K562 (cell line): ENCODE data around the gene GOPC. TPM values are rescaled to one million over a fixed set of nuclear protein-coding genes. Genes with fewer than 3 reads are reported as not detected.

Experiments used
- ZNF830 ChIP-seq: fragments of 250-450 bp; sonication (Bioruptor Pico); IDR thresholded peaks from 2 replicates; pipeline ENCODE4 v1.5.0; 2021; ENCODE audit warnings: mild to moderate bottlenecking
- polyA plus RNA-seq, 8 experiments: library from polyadenylated mRNA; depleted of rRNA in 4 of 8; stranded (reverse) in 5 of 8; unstranded in 3 of 8; fragments of >200 nt; fragmentation: Nextera tagmentation in 2 of 8; fragmentation: Illumina TruSeq in 1 of 8; extraction: Ambion mirVana in 2 of 8; extraction: Trizol in 1 of 8; gene quantifications; 2 replicates each; pipeline versions ENCODE4 v1.2.1 to v1.2.3, GENCODE V29; 2011 to 2014; ENCODE audit warnings: inconsistent platforms in 1 of 8, missing spikeins in 1 of 8
- total RNA-seq, 7 experiments: library from RNA; depleted of rRNA in 6 of 7; stranded (reverse); fragments of >200 nt in 6 of 7; fragmentation: Illumina TruSeq in 2 of 7; extraction: Trizol in 2 of 7; gene quantifications; 2 replicates each; pipeline versions ENCODE4 v1.2.1 to v1.2.3, GENCODE V29; 2011 to 2021; ENCODE audit warnings: low replicate concordance in 1 of 7
- TF ChIP-seq, protein P1 (sequence below): fragments of 200-600 bp; sonication (generic); IDR thresholded peaks from one replicate; pipeline ENCODE4 v1.6.1; 2012; ENCODE audit warnings: mild to moderate bottlenecking, low read depth, low read length, inconsistent platforms
- TF ChIP-seq, protein P2 (sequence below): IDR thresholded peaks from 2 replicates; pipeline ENCODE4 v1.6.1; 2011; ENCODE audit not compliant: insufficient read length; ENCODE audit errors: extremely low read depth
- TF ChIP-seq, protein P3 (sequence below): fragments of 200-800 bp; sonication (Bioruptor generic); IDR thresholded peaks from 2 replicates; pipeline ENCODE4 v1.6.1; 2017; ENCODE audit warnings: missing genetic modification characterization, missing compliant biosample characterization
- TF ChIP-seq, protein P4 (sequence below), 2 experiments: fragments of 450-650 bp in 1 of 2; sonication (generic) in 1 of 2; formaldehyde crosslinking in 1 of 2; IDR thresholded peaks in 1 of 2; conservative IDR thresholded peaks in 1 of 2; 2 replicates each; pipeline versions ENCODE4 v1.6.1 to v1.8.1; 2016 to 2023; ENCODE audit warnings: mild to moderate bottlenecking in 2 of 2, moderate library complexity in 2 of 2, inconsistent platforms in 1 of 2, missing genetic modification reagents in 1 of 2

Gene GOPC
- total and polyA plus RNA-seq, 9 of the 15 experiments (the other 6 are each of a cell fraction or from before 2014, with no cell fraction given) = 10.0 to 32.2 (median 25.6) TPM

DNA sequence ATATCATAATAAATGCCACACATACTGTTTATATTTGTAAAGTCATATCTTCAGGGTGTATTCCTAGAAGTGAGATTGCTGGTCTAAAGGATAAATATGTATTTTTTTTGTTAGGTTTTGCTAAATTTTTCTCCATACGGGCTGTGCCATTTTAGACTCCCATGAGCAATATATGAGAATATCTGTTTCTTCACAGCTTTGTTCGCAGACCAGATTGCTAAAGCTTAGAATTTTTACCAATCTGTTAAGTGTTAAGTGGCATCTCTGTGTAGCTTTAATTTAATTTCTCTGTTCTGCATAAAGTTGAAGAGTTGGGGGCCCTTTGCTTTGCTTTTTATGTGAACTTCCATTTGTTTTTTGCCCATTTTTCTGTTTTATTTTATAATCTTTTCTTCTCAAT is 40.7 kb upstream of the GOPC start (continued):
- TF ChIP-seq, protein P1, sequence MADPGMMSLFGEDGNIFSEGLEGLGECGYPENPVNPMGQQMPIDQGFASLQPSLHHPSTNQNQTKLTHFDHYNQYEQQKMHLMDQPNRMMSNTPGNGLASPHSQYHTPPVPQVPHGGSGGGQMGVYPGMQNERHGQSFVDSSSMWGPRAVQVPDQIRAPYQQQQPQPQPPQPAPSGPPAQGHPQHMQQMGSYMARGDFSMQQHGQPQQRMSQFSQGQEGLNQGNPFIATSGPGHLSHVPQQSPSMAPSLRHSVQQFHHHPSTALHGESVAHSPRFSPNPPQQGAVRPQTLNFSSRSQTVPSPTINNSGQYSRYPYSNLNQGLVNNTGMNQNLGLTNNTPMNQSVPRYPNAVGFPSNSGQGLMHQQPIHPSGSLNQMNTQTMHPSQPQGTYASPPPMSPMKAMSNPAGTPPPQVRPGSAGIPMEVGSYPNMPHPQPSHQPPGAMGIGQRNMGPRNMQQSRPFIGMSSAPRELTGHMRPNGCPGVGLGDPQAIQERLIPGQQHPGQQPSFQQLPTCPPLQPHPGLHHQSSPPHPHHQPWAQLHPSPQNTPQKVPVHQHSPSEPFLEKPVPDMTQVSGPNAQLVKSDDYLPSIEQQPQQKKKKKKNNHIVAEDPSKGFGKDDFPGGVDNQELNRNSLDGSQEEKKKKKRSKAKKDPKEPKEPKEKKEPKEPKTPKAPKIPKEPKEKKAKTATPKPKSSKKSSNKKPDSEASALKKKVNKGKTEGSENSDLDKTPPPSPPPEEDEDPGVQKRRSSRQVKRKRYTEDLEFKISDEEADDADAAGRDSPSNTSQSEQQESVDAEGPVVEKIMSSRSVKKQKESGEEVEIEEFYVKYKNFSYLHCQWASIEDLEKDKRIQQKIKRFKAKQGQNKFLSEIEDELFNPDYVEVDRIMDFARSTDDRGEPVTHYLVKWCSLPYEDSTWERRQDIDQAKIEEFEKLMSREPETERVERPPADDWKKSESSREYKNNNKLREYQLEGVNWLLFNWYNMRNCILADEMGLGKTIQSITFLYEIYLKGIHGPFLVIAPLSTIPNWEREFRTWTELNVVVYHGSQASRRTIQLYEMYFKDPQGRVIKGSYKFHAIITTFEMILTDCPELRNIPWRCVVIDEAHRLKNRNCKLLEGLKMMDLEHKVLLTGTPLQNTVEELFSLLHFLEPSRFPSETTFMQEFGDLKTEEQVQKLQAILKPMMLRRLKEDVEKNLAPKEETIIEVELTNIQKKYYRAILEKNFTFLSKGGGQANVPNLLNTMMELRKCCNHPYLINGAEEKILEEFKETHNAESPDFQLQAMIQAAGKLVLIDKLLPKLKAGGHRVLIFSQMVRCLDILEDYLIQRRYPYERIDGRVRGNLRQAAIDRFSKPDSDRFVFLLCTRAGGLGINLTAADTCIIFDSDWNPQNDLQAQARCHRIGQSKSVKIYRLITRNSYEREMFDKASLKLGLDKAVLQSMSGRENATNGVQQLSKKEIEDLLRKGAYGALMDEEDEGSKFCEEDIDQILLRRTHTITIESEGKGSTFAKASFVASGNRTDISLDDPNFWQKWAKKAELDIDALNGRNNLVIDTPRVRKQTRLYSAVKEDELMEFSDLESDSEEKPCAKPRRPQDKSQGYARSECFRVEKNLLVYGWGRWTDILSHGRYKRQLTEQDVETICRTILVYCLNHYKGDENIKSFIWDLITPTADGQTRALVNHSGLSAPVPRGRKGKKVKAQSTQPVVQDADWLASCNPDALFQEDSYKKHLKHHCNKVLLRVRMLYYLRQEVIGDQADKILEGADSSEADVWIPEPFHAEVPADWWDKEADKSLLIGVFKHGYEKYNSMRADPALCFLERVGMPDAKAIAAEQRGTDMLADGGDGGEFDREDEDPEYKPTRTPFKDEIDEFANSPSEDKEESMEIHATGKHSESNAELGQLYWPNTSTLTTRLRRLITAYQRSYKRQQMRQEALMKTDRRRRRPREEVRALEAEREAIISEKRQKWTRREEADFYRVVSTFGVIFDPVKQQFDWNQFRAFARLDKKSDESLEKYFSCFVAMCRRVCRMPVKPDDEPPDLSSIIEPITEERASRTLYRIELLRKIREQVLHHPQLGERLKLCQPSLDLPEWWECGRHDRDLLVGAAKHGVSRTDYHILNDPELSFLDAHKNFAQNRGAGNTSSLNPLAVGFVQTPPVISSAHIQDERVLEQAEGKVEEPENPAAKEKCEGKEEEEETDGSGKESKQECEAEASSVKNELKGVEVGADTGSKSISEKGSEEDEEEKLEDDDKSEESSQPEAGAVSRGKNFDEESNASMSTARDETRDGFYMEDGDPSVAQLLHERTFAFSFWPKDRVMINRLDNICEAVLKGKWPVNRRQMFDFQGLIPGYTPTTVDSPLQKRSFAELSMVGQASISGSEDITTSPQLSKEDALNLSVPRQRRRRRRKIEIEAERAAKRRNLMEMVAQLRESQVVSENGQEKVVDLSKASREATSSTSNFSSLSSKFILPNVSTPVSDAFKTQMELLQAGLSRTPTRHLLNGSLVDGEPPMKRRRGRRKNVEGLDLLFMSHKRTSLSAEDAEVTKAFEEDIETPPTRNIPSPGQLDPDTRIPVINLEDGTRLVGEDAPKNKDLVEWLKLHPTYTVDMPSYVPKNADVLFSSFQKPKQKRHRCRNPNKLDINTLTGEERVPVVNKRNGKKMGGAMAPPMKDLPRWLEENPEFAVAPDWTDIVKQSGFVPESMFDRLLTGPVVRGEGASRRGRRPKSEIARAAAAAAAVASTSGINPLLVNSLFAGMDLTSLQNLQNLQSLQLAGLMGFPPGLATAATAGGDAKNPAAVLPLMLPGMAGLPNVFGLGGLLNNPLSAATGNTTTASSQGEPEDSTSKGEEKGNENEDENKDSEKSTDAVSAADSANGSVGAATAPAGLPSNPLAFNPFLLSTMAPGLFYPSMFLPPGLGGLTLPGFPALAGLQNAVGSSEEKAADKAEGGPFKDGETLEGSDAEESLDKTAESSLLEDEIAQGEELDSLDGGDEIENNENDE = no peak
- TF ChIP-seq, protein P2, sequence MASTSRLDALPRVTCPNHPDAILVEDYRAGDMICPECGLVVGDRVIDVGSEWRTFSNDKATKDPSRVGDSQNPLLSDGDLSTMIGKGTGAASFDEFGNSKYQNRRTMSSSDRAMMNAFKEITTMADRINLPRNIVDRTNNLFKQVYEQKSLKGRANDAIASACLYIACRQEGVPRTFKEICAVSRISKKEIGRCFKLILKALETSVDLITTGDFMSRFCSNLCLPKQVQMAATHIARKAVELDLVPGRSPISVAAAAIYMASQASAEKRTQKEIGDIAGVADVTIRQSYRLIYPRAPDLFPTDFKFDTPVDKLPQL = no peak
- TF ChIP-seq ZNF830 (CRISPR knock-in tag) = no peak
- TF ChIP-seq, protein P3, sequence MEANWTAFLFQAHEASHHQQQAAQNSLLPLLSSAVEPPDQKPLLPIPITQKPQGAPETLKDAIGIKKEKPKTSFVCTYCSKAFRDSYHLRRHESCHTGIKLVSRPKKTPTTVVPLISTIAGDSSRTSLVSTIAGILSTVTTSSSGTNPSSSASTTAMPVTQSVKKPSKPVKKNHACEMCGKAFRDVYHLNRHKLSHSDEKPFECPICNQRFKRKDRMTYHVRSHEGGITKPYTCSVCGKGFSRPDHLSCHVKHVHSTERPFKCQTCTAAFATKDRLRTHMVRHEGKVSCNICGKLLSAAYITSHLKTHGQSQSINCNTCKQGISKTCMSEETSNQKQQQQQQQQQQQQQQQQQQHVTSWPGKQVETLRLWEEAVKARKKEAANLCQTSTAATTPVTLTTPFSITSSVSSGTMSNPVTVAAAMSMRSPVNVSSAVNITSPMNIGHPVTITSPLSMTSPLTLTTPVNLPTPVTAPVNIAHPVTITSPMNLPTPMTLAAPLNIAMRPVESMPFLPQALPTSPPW = no peak
- TF ChIP-seq, protein P4, sequence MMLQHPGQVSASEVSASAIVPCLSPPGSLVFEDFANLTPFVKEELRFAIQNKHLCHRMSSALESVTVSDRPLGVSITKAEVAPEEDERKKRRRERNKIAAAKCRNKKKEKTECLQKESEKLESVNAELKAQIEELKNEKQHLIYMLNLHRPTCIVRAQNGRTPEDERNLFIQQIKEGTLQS (IDR thresholded peaks at IDR 0.05) = no peak
- TF ChIP-seq, protein P4 (CRISPR knock-in tag; conservative IDR thresholded peaks at IDR 0.05) = no peak
